G401 (cell line): Measurements from ENCODE around the gene NKX6-2. TPM values are rescaled to one million over a fixed set of nuclear protein-coding genes. Genes with fewer than 3 reads are reported as not detected.
"Not testable (repeated sequence)": the region's sequence is repeated elsewhere in the genome, so short reads cannot be mapped to it uniquely, and the experiment has no call there.

Source experiments
- DNase-seq: peaks from one replicate; pipeline ENCODE4 v3.0.0-alpha.2; 2015; ENCODE audit warnings: low spot score
- in situ Hi-C: cut with HindIII; loops from 2 replicates; pipeline ENCODE4 v1.10.0; 2016; ENCODE audit warnings: low sequenced_read_pairs, mixed read lengths
- total RNA-seq: library from RNA; depleted of rRNA; stranded (reverse); fragments of >200 nt; shearing (Covaris generic); gene quantifications from 2 replicates; pipeline ENCODE4 v1.2.3, GENCODE V29; 2014

Gene NKX6-2
- total RNA-seq, 1 experiment from 2014 or later = not detected

GRCh38 chr10:132802048-132802447 is 16.1 kb upstream of the NKX6-2 start:
- in situ Hi-C loops = no loop called here
- no peak for DNase-seq

GRCh38 chr10:132799865-132800264 is 13.9 kb upstream of the NKX6-2 start:
- in situ Hi-C loops = no loop called here
- DNase-seq = no peak

DNA sequence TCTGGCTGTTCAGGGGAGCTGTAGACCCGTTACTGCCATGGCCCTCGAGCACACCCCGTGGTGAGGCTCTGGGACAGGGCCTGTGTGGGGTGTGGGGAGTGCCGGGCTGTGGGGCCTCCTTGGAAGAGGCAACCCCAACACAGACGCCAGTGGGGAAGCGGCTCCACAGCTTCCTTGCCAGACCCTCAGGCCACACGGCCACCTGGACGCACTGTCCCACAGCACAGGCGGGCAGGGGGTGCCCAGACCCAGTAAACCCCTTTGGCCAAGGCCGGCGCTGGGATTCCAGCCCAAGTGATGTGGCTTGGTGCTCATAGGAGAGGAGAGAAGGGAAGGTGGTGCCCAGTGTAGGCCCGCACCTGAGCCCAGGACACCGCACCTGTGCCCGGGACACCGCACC is 12.9 kb upstream of the NKX6-2 start:
- DNase-seq = no peak
- in situ Hi-C loops = no loop called here

GRCh38 chr10:132798403-132798802 is 12.5 kb upstream of the NKX6-2 start:
- no peak for DNase-seq
- in situ Hi-C loops = no loop called here

- DNase-seq, in situ Hi-C loops: not testable (repeated sequence)
Measured at GRCh38 chr10:132797986-132798385, 12.0 kb upstream of the NKX6-2 start.

DNA sequence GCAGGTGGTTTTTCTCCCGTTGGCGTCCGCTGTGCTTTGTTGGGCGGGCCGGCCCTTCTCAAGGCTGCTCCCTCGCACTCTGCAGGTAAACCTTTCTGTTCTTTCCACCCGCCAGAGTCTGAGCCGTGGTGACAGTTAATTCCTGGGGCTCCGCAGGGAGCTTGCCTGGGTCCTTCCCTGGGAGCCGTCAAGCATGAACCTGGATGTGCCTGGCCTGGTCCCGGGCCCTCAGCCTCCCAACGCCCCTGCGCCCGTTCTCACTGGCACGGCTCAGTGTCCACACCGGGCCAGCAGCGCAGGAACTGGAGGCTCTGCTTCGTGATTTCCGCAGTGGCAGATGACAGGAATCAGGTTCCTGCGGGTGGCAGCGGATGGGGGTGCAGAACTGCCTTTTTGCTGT is 10.9 kb upstream of the NKX6-2 start:
- in situ Hi-C loops = no loop called here
- DNase-seq = no peak

GRCh38 chr10:132793871-132794849 is 8.2 kb upstream of the NKX6-2 start:
- in situ Hi-C loops = no loop called here
- no peak for DNase-seq

- in situ Hi-C loops = no loop called here
- DNase-seq = no peak
Measured at GRCh38 chr10:132793213-132793612, 7.3 kb upstream of the NKX6-2 start.

DNA sequence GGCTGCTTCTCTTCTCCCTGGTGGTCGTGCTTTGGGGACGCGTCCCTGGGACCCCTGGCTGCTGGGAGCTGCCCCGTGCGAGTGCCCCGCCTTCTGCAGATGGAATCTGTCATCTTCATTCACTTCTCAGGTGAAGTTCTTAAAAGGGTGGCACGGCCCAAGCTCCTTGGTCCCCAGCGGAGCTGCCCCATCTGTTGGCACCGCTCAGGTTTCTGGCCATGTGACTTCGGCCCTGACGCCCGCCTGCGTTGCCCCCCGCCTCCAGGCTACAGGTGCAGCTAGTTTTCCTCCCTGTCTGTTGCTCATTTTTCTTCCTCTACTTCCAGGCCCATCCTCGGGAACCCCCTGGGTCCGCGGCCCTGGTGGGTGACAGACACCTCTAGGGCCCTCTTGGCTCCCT is 6.8 kb upstream of the NKX6-2 start:
- in situ Hi-C loops = no loop called here
- DNase-seq = no peak

DNA sequence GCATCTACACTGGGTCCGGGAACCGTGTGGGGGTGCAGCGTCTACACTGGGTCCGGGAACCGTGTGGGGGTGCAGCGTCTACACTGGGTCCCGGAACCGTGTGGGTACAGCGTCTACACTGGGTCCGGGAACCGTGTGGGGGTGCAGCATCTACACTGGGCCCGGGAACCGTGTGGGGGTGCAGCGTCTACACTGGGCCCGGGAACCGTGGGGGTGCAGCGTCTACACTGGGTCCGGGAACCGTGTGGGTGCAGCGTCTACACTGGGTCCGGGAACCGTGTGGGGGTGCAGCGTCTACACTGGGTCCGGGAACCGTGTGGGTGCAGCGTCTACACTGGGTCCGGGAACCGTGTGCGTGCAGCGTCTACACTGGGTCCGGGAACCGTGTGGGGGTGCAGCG is 6.2 kb upstream of the NKX6-2 start:
- DNase-seq, in situ Hi-C loops: not testable (repeated sequence)

GRCh38 chr10:132790934-132791829 is 5.2 kb upstream of the NKX6-2 start:
- in situ Hi-C loops = no loop called here
- DNase-seq = no peak

GRCh38 chr10:132790470-132790869 is 4.5 kb upstream of the NKX6-2 start:
- in situ Hi-C loops = no loop called here
- DNase-seq = no peak

DNA sequence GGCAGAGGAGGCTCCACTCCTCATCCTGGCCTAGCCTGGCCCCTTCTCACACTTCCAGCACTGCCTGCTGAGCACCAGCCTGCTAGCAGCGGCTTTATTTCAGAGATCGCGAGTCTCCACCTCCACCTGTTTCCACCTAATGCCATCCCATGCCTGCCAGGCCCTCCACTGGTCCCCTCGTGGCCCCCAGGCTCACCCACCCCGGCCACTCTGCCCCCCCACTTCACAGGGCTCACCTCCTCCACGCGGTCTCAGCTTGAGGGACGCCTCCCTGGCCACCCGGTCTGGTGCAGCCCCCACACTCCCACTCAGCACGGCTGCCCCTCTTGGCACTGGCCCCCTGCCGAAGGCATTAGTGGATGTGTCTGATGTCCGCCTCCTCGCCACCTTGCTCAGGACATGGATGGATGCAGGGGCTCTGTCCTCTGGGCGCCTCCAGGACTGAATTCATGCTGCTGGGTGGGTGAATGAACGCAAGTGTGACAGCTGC is 3.8 kb upstream of the NKX6-2 start:
- in situ Hi-C loops = no loop called here
- DNase-seq = no peak

DNA sequence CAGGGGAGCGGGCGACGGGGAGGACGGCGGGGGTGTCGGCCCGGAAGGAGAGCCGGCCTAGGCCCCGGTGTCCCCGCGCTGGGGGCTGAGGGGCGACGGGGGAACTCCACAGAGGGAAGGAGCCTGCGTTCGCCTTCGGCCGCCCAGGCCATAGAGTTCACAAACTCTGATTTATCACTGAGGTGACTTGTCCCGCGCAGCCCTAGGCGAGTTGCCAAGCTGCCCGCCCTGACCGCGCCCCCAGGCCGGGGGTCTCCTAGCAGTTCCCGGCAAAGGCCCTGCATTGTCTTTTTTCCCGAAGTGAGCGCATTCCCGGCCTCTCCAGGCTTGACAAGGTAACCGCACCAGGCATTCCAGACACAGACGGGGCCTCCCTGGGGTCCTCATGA is 2.9 kb upstream of the NKX6-2 start:
- DNase-seq = no peak
- in situ Hi-C loops = no loop called here

- in situ Hi-C loops = no loop called here
Measured at GRCh38 chr10:132788180-132788830, 2.4 kb upstream of the NKX6-2 start.

GRCh38 chr10:132787495-132788179 is 1.7 kb upstream of the NKX6-2 start:
- in situ Hi-C loops = no loop called here
- DNase-seq = no peak

More at GRCh38 chr10:132788180-132788830, 2.4 kb upstream of the NKX6-2 start:
- no peak for DNase-seq

GRCh38 chr10:132786884-132787494 is 1.0 kb upstream of the NKX6-2 start:
- DNase-seq = no peak
- in situ Hi-C loops = no loop called here

DNA sequence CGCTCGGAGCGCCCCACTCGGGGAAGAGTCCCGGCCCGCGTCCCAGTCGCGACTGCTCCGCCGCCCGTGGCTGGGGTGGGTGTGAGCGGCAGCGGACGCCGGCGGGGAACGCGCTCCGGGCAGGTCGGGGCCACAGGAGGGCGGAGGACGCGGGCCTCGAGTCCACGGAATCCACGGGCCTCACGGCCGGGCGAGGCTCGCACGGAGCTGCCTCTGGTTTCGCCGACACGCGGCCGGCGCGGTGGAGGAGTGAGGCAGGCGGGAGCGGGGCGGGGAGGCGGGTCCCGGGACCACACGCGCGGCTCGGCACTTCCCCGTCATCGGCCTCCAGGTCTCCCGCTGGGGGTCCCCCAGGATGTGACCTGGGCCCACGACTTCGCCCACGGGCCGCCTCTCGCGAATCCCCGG is 533 bp upstream of the NKX6-2 start:
- DNase-seq = no peak
- in situ Hi-C loops = no loop called here
